ENCODE results near the gene ERMP1. TPM values are rescaled to one million over a fixed set of nuclear protein-coding genes. Genes with fewer than 3 reads are reported as not detected.

ERMP1 gene
- total and polyA plus RNA-seq, 2 donors from 2014 or later: 34.4 to 89.6 TPM

- no peak overlapping the region for H3K4me3 ChIP-seq (ENCODE audit: low read length in 3 of 3)
These were observed 39.6 kb upstream of the ERMP1 start for GRCh38 chr9:5872511-5872910.

GRCh38 chr9:5871785-5872184 is 38.9 kb upstream of the ERMP1 start:
- peak in 1 of 5 donors; percentile 21 for DNase-seq
- intact Hi-C loops (cut with DNase I): no loop called here
- Histone ChIP-seq H3K9me3 (ENCODE audit: control insufficient read depth in 2 of 3, insufficient read depth in 1 of 3, low read length in 3 of 3) (no peaks in the 10 kb centered on the region), H3K36me3 (ENCODE audit: control insufficient read depth in 2 of 3, insufficient read depth in 3 of 3, low read length in 3 of 3) (no peaks in the 10 kb centered on the region), H3K27me3 (ENCODE audit: control insufficient read depth, insufficient read depth, low read length) (no peaks in the 10 kb centered on the region), H3K9ac (ENCODE audit: low read length in 3 of 3) (no peak overlapping the region), H3K27ac (ENCODE audit: low read depth in 2 of 2, low read length in 2 of 2) (no peak overlapping the region), H3K4me1 (ENCODE audit: control insufficient read depth in 2 of 3, insufficient read depth in 2 of 3, low read depth in 1 of 3, low read length in 3 of 3) (peaks cover 0 to 9% (median 0%) of the 10 kb centered on the region in 3 donors), H3K4me3 (ENCODE audit: low read length in 3 of 3) (no peak overlapping the region)
- FAIRE-seq: no peak
- TF ChIP-seq CTCF (IDR thresholded peaks at IDR 0.05; ENCODE audit: borderline replicate concordance, extremely low read depth, insufficient read depth): no peak

More at GRCh38 chr9:5872511-5872910, 39.6 kb upstream of the ERMP1 start:
- H3K9ac ChIP-seq (ENCODE audit: low read length in 3 of 3): no peak overlapping the region
- DNase-seq (no peak), FAIRE-seq (no peak)
- H3K4me1 ChIP-seq (ENCODE audit: control insufficient read depth in 2 of 3, insufficient read depth in 2 of 3, low read depth in 1 of 3, low read length in 3 of 3): peaks cover 0 to 9% (median 0%) of the 10 kb centered on the region in 3 donors
- no peak overlapping the region for H3K27ac ChIP-seq (ENCODE audit: low read depth in 2 of 2, low read length in 2 of 2)
- no peaks in the 10 kb centered on the region for H3K27me3 ChIP-seq (ENCODE audit: control insufficient read depth, insufficient read depth, low read length)
- intact Hi-C loops (cut with DNase I): no loop called here
- H3K36me3 ChIP-seq (ENCODE audit: control insufficient read depth in 2 of 3, insufficient read depth in 3 of 3, low read length in 3 of 3): no peaks in the 10 kb centered on the region
- H3K9me3 ChIP-seq (ENCODE audit: control insufficient read depth in 2 of 3, insufficient read depth in 1 of 3, low read length in 3 of 3): no peaks in the 10 kb centered on the region
- no peak for TF ChIP-seq CTCF (IDR thresholded peaks at IDR 0.05; ENCODE audit: borderline replicate concordance, extremely low read depth, insufficient read depth)

- no peak for TF ChIP-seq CTCF (IDR thresholded peaks at IDR 0.05; ENCODE audit: borderline replicate concordance, extremely low read depth, insufficient read depth)
- Histone ChIP-seq H3K9ac (ENCODE audit: low read length in 3 of 3) (no peak overlapping the region), H3K4me3 (ENCODE audit: low read length in 3 of 3) (no peak overlapping the region), H3K4me1 (ENCODE audit: control insufficient read depth in 2 of 3, insufficient read depth in 2 of 3, low read depth in 1 of 3, low read length in 3 of 3) (peaks cover 0 to 9% (median 0%) of the 10 kb centered on the region in 3 donors), H3K27me3 (ENCODE audit: control insufficient read depth, insufficient read depth, low read length) (no peaks in the 10 kb centered on the region), H3K36me3 (ENCODE audit: control insufficient read depth in 2 of 3, insufficient read depth in 3 of 3, low read length in 3 of 3) (no peaks in the 10 kb centered on the region), H3K9me3 (ENCODE audit: control insufficient read depth in 2 of 3, insufficient read depth in 1 of 3, low read length in 3 of 3) (no peaks in the 10 kb centered on the region), H3K27ac (ENCODE audit: low read depth in 2 of 2, low read length in 2 of 2) (no peak overlapping the region)
- intact Hi-C loops (cut with DNase I): no loop called here
- DNase-seq: peak in 2 of 5 donors; percentile 24 to 91
- FAIRE-seq: no peak
These were observed 37.8 kb upstream of the ERMP1 start for GRCh38 chr9:5870691-5871090.

- FAIRE-seq (no peak), DNase-seq (no peak)
- Histone ChIP-seq H3K27me3 (ENCODE audit: control insufficient read depth, insufficient read depth, low read length) (no peaks in the 10 kb centered on the region), H3K4me3 (ENCODE audit: low read length in 3 of 3) (no peak overlapping the region), H3K36me3 (ENCODE audit: control insufficient read depth in 2 of 3, insufficient read depth in 3 of 3, low read length in 3 of 3) (no peaks in the 10 kb centered on the region), H3K4me1 (ENCODE audit: control insufficient read depth in 2 of 3, insufficient read depth in 2 of 3, low read depth in 1 of 3, low read length in 3 of 3) (peaks cover 0 to 9% (median 0%) of the 10 kb centered on the region in 3 donors), H3K9ac (ENCODE audit: low read length in 3 of 3) (no peak overlapping the region), H3K9me3 (ENCODE audit: control insufficient read depth in 2 of 3, insufficient read depth in 1 of 3, low read length in 3 of 3) (no peaks in the 10 kb centered on the region), H3K27ac (ENCODE audit: low read depth in 2 of 2, low read length in 2 of 2) (no peak overlapping the region)
- no peak for TF ChIP-seq CTCF (IDR thresholded peaks at IDR 0.05; ENCODE audit: borderline replicate concordance, extremely low read depth, insufficient read depth)
- intact Hi-C loops (cut with DNase I): no loop called here
These were observed 37.1 kb upstream of the ERMP1 start for GRCh38 chr9:5870020-5870339.

Measured in kidney (tissue), 14 donors.